Activated CD4-positive, alpha-beta T cell treated with anti-CD3 and anti-CD28 coated beads for 48 hours (primary cell): ENCODE data around the gene VSTM2L.

ENCODE experiments used
- DNase-seq: peaks from one replicate; pipeline ENCODE4 v3.0.0-alpha.2; 2020

VSTM2L gene

DNA sequence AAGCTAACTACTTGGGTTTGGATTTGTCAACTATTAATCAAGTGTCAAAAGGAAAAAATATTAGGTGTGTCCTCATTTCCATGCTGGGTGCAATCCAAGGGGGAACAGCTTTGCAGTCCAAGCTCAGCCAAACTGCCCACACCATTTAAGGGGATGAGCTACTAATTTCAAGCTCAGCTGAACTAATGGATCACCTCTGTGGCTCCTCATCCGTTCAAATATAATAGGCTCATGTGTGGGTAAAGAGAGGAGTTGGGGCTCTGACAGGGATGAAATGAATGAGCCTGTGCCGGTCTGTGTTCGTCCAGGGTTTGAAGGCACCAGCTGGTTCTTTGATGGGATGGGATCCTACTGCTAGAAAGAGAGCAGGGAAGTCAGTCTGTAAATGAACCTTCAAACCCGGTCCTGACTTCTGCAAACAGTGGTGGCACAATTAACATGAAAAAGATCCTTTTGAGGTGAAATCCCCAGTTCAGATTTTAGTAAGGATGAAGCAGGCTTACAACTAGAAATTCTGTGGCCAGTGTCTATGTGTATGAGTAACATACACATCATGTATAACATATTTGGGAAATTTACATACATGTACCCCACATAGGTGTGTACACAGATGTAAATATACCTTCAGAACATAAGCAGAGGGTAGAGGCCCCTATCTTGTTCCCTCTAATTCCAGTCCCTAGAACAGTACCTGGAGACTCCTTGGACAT lies 88.4 kb downstream of the VSTM2L start:
- no peak for DNase-seq

DNA sequence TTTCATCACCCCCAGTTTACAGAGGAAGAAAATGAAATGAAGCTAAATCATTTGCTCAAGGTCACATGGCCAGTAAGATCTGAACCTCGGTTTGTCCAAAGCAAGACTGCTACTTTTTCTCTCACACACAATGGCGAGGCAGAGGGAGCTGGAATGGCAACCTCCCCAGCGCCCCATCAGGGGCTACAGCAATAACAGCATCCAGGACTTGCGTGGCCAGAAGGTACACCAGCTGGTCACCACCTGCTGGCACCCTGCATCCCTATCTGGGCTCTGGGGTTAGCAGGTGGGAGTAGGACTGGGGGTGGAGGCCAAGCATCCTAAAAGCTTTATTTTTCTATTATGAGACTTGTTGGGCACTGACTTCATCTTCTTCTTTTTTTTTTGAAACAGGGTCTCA lies 89.0 kb downstream of the VSTM2L start:
- DNase-seq, result no peak

DNA sequence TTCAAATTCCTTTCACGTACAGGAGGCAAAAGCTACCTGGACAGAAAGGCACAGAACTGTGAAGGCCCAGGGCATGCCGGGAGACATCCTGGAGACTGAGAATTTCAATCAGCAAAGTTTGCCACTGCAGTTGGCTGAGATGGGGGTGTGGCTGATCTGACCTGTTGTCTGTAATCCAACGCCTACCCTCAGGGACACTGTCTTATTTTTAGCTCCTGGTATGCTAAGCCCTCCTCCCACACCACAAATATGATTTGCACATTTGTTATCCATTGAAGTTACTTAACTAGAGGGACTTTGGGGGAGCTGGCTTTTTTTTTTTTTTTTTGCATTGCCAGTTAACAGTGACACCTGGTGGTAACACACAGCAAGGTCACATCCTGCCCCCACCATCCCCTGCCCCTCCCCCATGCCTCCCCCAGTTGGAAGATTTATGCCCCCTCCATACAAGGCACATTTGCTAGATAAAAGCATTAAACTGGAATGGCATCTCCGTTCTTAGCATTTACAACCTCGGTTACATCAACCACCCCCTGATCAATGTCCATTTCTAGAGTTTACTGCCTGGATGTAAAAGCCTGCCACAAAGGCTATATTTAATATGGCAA lies 90.0 kb downstream of the VSTM2L start:
- peak; percentile 30 for DNase-seq

- no peak for DNase-seq
Observed at GRCh38 chr20:37994512-37994911, 91.6 kb downstream of the VSTM2L start.
